ENCODE measurements around the gene FAM98B. TPM values are rescaled to one million over a fixed set of nuclear protein-coding genes. Genes with fewer than 3 reads are reported as not detected.

The FAM98B gene
- total RNA-seq, 1 donor from 2014 or later: 4.2 TPM

Other genes starting within 250 kb of the FAM98B start
- 13.9 and 15.3 TPM in 2 replicates for gene SPRED1, start 201.3 kb upstream of the FAM98B start, total RNA-seq
- gene RASGRP1, start 110.7 kb downstream of the FAM98B start, total RNA-seq: under 0.01 TPM in 2 replicates

All from lung microvascular endothelial cell (primary cell).